CD8-positive, alpha-beta memory T cell (primary cell): ENCODE measurements around the gene ARL6IP5. TPM values are rescaled to one million over a fixed set of nuclear protein-coding genes. Genes with fewer than 3 reads are reported as not detected.

Experiments
- CTCF ChIA-PET: fragments of 350-600 bp; sonication (Branson Sonifier 250); formaldehyde crosslinking; loops from one replicate; lab custom pipeline; 2021; ENCODE audit warnings: antibody characterized with exemption; lab: Charles Lee
- POLR2A ChIA-PET: fragments of 350-600 bp; sonication (Branson Sonifier 250); formaldehyde crosslinking; loops from one replicate; lab custom pipeline; 2021; ENCODE audit warnings: antibody characterized with exemption; lab: Charles Lee
- DNase-seq, 5 donors: peaks; one replicate each; pipeline versions ENCODE4 v3.0.0 to v3.0.0-alpha.2; 2020 to 2022; ENCODE audit warnings: mixed read lengths in 1 of 5
- H3K27ac ChIP-seq: one replicate; pipeline ENCODE4 v1.7.0; 2013; ENCODE audit warnings: low read depth, mild to moderate bottlenecking, low read length, moderate library complexity
- H3K27me3 ChIP-seq: 2 replicates; pipeline ENCODE4 v1.7.0; 2013; ENCODE audit warnings: low read length, mild to moderate bottlenecking; ENCODE audit not compliant: insufficient read depth, poor library complexity, severe bottlenecking
- H3K36me3 ChIP-seq: 2 replicates; pipeline ENCODE4 v1.7.0; 2013; ENCODE audit warnings: mild to moderate bottlenecking, low read length, moderate library complexity; ENCODE audit not compliant: insufficient read depth
- H3K4me1 ChIP-seq: 2 replicates; pipeline ENCODE4 v1.7.0; 2013; ENCODE audit warnings: mild to moderate bottlenecking, low read length, moderate library complexity; ENCODE audit not compliant: insufficient read depth
- H3K4me3 ChIP-seq: 2 replicates; pipeline ENCODE4 v1.7.0; 2013; ENCODE audit warnings: mild to moderate bottlenecking, low read length
- H3K9me3 ChIP-seq: 2 replicates; pipeline ENCODE4 v1.7.0; 2013; ENCODE audit warnings: mild to moderate bottlenecking, low read length
- H3K27ac Mint-ChIP-seq, 8 donors: one replicate each; pipeline ENCODE4 v1.8.0; 2020 to 2021; ENCODE audit warnings: mixed read lengths in 8 of 8, mild to moderate bottlenecking in 6 of 8, inconsistent platforms in 3 of 8, moderate library complexity in 3 of 8
- H3K27me3 Mint-ChIP-seq, 2 donors: one replicate each; pipeline ENCODE4 v1.8.0; 2020 to 2021; ENCODE audit warnings: mixed read lengths in 2 of 2, mild to moderate bottlenecking in 1 of 2, moderate library complexity in 1 of 2
- H3K36me3 Mint-ChIP-seq, 3 donors: one replicate each; pipeline ENCODE4 v1.8.0; 2020 to 2021; ENCODE audit warnings: mixed read lengths in 3 of 3, inconsistent platforms in 1 of 3, mild to moderate bottlenecking in 1 of 3
- H3K4me1 Mint-ChIP-seq, 3 donors: one replicate each; pipeline ENCODE4 v1.8.0; 2020 to 2021; ENCODE audit warnings: mixed read lengths in 3 of 3, inconsistent platforms in 1 of 3, mild to moderate bottlenecking in 1 of 3
- H3K4me3 Mint-ChIP-seq, 7 donors: one replicate each; pipeline ENCODE4 v1.8.0; 2020 to 2021; ENCODE audit warnings: mixed read lengths in 7 of 7, mild to moderate bottlenecking in 6 of 7, moderate library complexity in 4 of 7, inconsistent platforms in 2 of 7
- H3K9me3 Mint-ChIP-seq, 5 donors: one replicate each; pipeline ENCODE4 v1.8.0; 2020 to 2022; ENCODE audit warnings: mixed read lengths in 5 of 5, mild to moderate bottlenecking in 3 of 5, moderate library complexity in 2 of 5, inconsistent platforms in 1 of 5
- polyA plus RNA-seq: library from polyadenylated mRNA; unstranded; fragments of 300-500 nt; fragmentation: Illumina TruSeq; gene quantifications from one replicate; pipeline ENCODE4 v1.2.3, GENCODE V29; 2021
- total RNA-seq, 2 experiments: library from RNA; stranded (reverse); gene quantifications; one replicate each; pipeline ENCODE4 v1.2.3, GENCODE V29; 2021

ARL6IP5 gene, protein sequence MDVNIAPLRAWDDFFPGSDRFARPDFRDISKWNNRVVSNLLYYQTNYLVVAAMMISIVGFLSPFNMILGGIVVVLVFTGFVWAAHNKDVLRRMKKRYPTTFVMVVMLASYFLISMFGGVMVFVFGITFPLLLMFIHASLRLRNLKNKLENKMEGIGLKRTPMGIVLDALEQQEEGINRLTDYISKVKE
- total RNA-seq, result 100 to 1,000 TPM; 121 to 124 TPM
- polyA plus RNA-seq, result 425 TPM

DNA sequence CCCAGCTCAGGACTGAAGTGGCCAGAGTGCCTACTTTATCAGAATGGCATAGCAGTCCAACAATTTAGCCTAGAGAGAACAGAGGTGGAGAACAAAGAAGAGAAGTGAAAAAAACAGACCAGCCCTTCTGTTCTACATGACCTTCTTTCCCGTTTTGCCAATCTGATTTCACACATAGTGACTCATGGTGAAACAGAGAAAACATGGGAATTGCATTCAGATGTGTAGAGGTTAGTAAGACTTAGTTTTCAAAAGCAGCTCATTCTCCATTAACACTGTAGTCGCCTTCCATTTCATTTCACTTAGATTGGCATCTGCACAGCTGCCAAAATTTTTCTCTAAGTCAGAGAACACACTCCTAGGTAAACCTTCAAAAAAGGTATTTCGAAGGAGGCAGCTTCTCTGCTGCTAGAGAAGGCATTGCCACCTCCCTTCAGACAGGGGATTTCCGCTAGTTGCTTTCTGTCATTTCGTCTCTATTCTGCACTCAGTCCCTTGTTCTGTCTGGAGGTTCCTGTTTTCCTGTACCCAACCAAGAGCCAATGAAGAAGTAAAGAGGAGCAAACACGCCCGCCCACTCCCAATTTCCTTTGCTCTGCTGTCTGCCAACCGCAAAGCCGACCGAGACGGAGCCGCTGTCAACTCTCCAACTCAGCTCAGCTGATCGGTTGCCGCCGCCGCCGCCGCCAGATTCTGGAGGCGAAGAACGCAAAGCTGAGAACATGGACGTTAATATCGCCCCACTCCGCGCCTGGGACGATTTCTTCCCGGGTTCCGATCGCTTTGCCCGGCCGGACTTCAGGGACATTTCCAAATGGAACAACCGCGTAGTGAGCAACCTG is at the start of gene ARL6IP5:
Gene ARL6IP5, plus strand, starts transcription at position 612 of the 842 bp plus-strand sequence. Its CDS starts 111 bp downstream, at position 723.
- H3K4me3 ChIP-seq, result peak within 1 kb of the TSS; percentile 67
- peak within 1 kb of the TSS; percentile 93 to 99 (median 96) for H3K4me3 Mint-ChIP-seq
- ChIA-PET CTCF (interaction anchor here (0.6 to 1.6 kb wide), 7 partner anchors 9 to 71 kb away, joined by 3 to 5 read pairs (median 3); partner anchors contain the start of gene EOGT), POLR2A (interaction anchor here (0.5 to 1.7 kb wide), 6 partner anchors 9 to 32 kb away, joined by 3 to 15 read pairs (median 4); partner anchors contain the start of gene TMF1)
- peaks cover 69% of the 10 kb centered on the region for H3K4me1 ChIP-seq
- no peaks in the 10 kb centered on the region for H3K27me3 ChIP-seq
- H3K27ac ChIP-seq, result peak within 1 kb of the TSS; percentile 77
- peak; percentile 84 to 93 (median 87) for DNase-seq
- peaks cover 0 to 30% (median 4%) of the 10 kb centered on the region in 3 donors for H3K36me3 Mint-ChIP-seq
- H3K27ac Mint-ChIP-seq, result peak within 1 kb of the TSS; percentile 89 to 99 (median 98)
- no peaks in the 10 kb centered on the region for H3K36me3 ChIP-seq
- H3K9me3 ChIP-seq, result no peaks in the 10 kb centered on the region
- peaks cover 71 to 78% (median 75%) of the 10 kb centered on the region in 3 donors for H3K4me1 Mint-ChIP-seq
- no peaks in the 10 kb centered on the region for H3K27me3 Mint-ChIP-seq
- H3K9me3 Mint-ChIP-seq, result no peaks in the 10 kb centered on the region

DNA sequence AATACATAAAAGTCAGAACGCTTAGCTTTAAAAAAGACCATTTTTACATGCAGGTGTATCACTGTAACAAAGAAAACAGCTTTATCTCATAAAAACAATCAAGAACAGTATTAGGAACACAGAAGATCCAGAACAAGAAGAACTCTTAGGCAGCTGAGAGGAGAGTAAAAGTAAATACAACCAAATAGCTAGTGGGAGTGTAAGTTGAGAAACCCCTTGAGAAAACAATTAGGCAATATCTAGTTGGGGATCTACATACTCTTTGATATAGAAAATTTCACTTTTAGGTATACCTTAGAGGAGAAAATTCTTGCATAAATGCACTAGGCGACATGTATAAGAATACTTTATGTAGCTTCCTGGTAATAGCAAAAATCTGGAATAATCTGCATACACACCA is 40.1 kb upstream of the ARL6IP5 start:
- H3K27ac Mint-ChIP-seq, result peak overlapping the region in 3 of 8 donors; percentile 7 to 73 (median 50)
- H3K4me1 ChIP-seq, result peaks cover 14% of the 10 kb centered on the region
- H3K36me3 Mint-ChIP-seq, result peaks cover 14 to 70% (median 22%) of the 10 kb centered on the region in 3 donors
- no peaks in the 10 kb centered on the region for H3K27me3 Mint-ChIP-seq
- H3K9me3 Mint-ChIP-seq, result no peaks in the 10 kb centered on the region
- H3K36me3 ChIP-seq, result peaks cover 40% of the 10 kb centered on the region
- no peaks in the 10 kb centered on the region for H3K9me3 ChIP-seq
- no peak overlapping the region for H3K4me3 ChIP-seq
- ChIA-PET CTCF (no interaction called here), POLR2A (no interaction called here)
- H3K4me1 Mint-ChIP-seq, result peaks cover 34 to 49% (median 48%) of the 10 kb centered on the region in 3 donors
- H3K27me3 ChIP-seq, result no peaks in the 10 kb centered on the region
- no peak for DNase-seq
- H3K4me3 Mint-ChIP-seq, result peak overlapping the region in 1 of 7 donors; percentile 0
- no peak overlapping the region for H3K27ac ChIP-seq

DNA sequence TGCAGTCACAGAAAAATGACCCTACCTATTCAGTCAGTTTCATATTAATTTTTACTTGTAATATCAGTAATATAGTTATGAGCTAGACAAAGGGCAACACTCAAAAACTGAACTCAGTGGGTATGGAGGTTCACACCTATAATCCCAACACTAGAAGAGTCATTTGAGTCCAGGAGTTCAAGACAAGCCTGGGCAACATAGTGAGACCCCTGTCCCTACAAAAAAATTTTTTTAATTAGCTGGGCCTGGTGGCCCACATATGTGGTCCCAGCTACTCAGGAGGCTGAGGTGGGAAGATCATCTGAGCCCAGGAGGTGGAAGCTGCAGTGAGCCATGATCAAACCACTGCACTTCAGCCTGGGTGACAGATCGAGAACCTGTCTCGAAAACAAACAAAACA is 35.7 kb upstream of the ARL6IP5 start:
- H3K4me3 Mint-ChIP-seq, result peak overlapping the region; percentile 32 to 71 (median 55)
- H3K27ac Mint-ChIP-seq, result peak overlapping the region in 5 of 8 donors; percentile 18 to 64 (median 38)
- POLR2A ChIA-PET, result no interaction called here
- H3K27ac ChIP-seq, result no peak overlapping the region
- H3K4me1 Mint-ChIP-seq, result peaks cover 54 to 76% (median 74%) of the 10 kb centered on the region in 3 donors
- H3K36me3 ChIP-seq, result peaks cover 11% of the 10 kb centered on the region
- no peaks in the 10 kb centered on the region for H3K9me3 Mint-ChIP-seq
- no peaks in the 10 kb centered on the region for H3K27me3 ChIP-seq
- H3K27me3 Mint-ChIP-seq, result peaks cover 0 to 4% of the 10 kb centered on the region in 2 donors
- peaks cover 30% of the 10 kb centered on the region for H3K4me1 ChIP-seq
- H3K9me3 ChIP-seq, result no peaks in the 10 kb centered on the region
- no peak for DNase-seq
- no peak overlapping the region for H3K4me3 ChIP-seq
- CTCF ChIA-PET, result interaction anchor here (1.1 kb wide), 1 partner anchor 26 kb away, joined by 3 read pairs; no protein-coding TSS in a partner anchor
- peaks cover 10 to 63% (median 10%) of the 10 kb centered on the region in 3 donors for H3K36me3 Mint-ChIP-seq

DNA sequence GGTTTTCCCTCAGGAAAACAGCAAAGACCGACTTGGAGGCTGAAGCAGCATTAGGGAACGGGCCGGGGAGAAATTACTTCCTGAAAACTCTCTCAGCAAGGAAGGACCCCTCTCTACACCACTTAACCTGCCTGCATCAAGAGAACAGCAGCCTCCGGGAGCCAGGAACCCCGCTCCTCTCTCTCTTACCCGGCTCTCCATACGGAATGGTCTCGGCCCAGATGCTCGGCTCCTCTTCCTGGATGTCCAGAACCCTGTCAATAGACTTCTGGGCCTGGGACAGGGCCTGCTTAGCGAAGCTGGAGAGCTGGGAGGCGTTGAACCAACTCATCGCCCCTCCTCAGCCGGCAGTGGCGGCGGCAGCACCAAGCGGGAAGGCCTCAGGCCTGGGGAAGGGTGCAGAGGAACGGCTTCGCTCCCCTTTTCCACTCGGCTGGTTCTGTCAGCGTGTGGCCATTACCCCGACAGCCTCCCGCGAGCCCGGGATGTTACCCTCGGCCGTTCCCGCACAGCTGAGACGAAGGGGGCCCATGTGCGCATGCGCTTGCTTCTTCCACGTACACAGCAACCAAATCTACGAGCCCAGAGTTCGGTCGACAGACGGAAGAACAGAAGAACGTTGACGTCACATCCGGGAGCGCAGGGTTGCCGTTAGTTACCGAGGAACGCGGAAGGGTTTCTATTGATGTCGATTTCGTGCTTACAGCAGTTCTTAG is 32.8 kb upstream of the ARL6IP5 start, which contains the start of gene TMF1:
Gene TMF1, minus strand, starts transcription at position 578 of the 716 bp plus-strand sequence. Its CDS starts 247 bp downstream, at position 331.
- Mint-ChIP-seq H3K36me3 (peaks cover 4 to 58% (median 10%) of the 10 kb centered on the region in 3 donors), H3K27me3 (peaks cover 0 to 4% of the 10 kb centered on the region in 2 donors), H3K9me3 (no peaks in the 10 kb centered on the region), H3K27ac (peak within 1 kb of the TSS; percentile 95 to 100 (median 98)), H3K4me3 (peak within 1 kb of the TSS; percentile 94 to 99 (median 97)), H3K4me1 (peaks cover 46 to 60% (median 59%) of the 10 kb centered on the region in 3 donors)
- Histone ChIP-seq H3K9me3 (no peaks in the 10 kb centered on the region), H3K27me3 (no peaks in the 10 kb centered on the region), H3K36me3 (peaks cover 19% of the 10 kb centered on the region), H3K4me3 (peak within 1 kb of the TSS; percentile 75), H3K27ac (peak within 1 kb of the TSS; percentile 99), H3K4me1 (peaks cover 30% of the 10 kb centered on the region)
- ChIA-PET POLR2A (interaction anchor here (0.6 to 3.6 kb wide), 12 partner anchors 14 to 1396 kb away, joined by 3 to 15 read pairs (median 6); partner anchors contain the start of genes ARL6IP5 and UBA3), CTCF (interaction anchor here (0.8 to 2.0 kb wide), 5 partner anchors 9 to 40 kb away, joined by 3 to 10 read pairs (median 4); no protein-coding TSS in a partner anchor)
- DNase-seq, result peak; percentile 97 to 99 (median 98)

DNA sequence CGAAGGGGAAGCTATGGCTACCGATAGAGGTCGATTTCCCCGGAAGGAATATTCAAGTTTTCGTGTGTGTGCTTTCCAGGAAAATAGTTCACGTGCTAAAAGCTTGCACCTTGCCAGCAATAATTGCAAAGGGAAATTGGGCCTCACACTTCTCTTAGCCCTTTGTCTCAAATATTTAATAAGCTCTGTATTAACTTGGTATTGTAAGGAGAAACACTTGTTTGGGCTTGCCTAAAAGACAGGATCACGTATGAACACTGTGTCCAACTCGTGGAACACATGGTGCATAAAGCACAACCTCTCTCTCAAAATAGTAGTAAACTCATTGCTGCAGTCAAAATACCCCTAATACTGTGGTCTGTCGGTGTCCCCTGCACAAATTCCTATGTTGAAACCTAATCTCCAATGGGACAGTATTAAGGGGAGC is 32.3 kb upstream of the ARL6IP5 start:
- DNase-seq, result no peak
- ChIA-PET CTCF (interaction anchor here (1.1 to 2.0 kb wide), 4 partner anchors 11 to 40 kb away, joined by 3 to 10 read pairs (median 6); no protein-coding TSS in a partner anchor), POLR2A (interaction anchor here (0.6 to 3.6 kb wide), 11 partner anchors 14 to 1397 kb away, joined by 3 to 15 read pairs (median 6); partner anchors contain the start of genes ARL6IP5, EOGT and UBA3)
- Mint-ChIP-seq H3K4me1 (peaks cover 42 to 60% (median 59%) of the 10 kb centered on the region in 3 donors), H3K4me3 (peak overlapping the region; percentile 94 to 99 (median 97)), H3K27me3 (peaks cover 0 to 4% of the 10 kb centered on the region in 2 donors), H3K9me3 (no peaks in the 10 kb centered on the region), H3K27ac (peak overlapping the region; percentile 95 to 100 (median 98)), H3K36me3 (peaks cover 4 to 58% (median 8%) of the 10 kb centered on the region in 3 donors)
- peak overlapping the region; percentile 99 for H3K27ac ChIP-seq
- H3K4me1 ChIP-seq, result peaks cover 25% of the 10 kb centered on the region
- peaks cover 17% of the 10 kb centered on the region for H3K36me3 ChIP-seq
- H3K27me3 ChIP-seq, result no peaks in the 10 kb centered on the region
- H3K9me3 ChIP-seq, result no peaks in the 10 kb centered on the region
- H3K4me3 ChIP-seq, result peak overlapping the region; percentile 75

DNA sequence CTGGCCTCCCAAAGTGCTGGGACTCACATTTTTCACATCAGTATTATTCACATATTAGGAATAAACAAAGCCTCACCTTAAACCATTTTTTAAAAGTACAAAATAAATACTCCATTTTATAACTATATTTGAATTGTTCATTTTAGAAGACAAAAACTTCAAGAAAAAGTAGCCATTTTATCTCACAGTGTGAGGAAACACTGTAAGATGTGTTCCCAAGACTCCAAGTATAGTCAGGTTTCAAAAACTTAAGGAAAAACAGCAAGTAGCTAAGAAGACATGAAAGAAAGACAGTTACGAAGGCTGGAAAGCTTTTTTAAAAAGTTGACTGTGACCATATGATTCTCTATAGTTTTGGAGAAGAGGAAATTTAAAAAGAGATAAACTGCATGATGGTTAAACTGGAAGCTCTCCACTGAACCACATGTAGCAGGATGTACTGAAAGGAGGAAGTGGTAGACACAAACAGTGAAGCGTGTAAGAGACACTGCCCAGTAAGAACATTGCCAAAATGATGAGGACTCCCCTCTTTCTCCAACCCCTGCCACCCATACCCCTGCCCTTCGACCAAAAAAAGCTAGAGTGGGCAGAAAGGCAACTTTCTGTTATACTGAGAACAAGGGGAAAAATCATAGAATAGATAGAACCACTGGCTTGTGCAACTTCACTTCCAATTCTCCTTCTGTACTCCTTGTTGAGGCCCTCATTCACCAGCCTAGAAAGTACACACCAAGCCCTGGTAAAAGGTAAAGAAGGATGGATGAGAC is 26.4 kb upstream of the ARL6IP5 start:
- Histone ChIP-seq H3K27me3 (no peaks in the 10 kb centered on the region), H3K4me3 (peak overlapping the region; percentile 11), H3K36me3 (peaks cover 31% of the 10 kb centered on the region), H3K9me3 (no peaks in the 10 kb centered on the region), H3K4me1 (peaks cover 31% of the 10 kb centered on the region), H3K27ac (peak overlapping the region; percentile 40)
- peaks cover 16 to 61% (median 18%) of the 10 kb centered on the region in 3 donors for H3K36me3 Mint-ChIP-seq
- POLR2A ChIA-PET, result interaction anchor here (0.8 to 1.3 kb wide), 7 partner anchors 16 to 45 kb away, joined by 3 to 7 read pairs (median 3); partner anchors contain the start of genes ARL6IP5, EOGT and UBA3
- H3K27me3 Mint-ChIP-seq, result no peaks in the 10 kb centered on the region
- CTCF ChIA-PET, result interaction anchor here (0.9 to 2.2 kb wide), 5 partner anchors 11 to 34 kb away, joined by 3 to 4 read pairs (median 3); no protein-coding TSS in a partner anchor
- peak overlapping the region; percentile 74 to 94 (median 92) for H3K27ac Mint-ChIP-seq
- H3K4me1 Mint-ChIP-seq, result peaks cover 28 to 49% (median 46%) of the 10 kb centered on the region in 3 donors
- peak in 2 of 5 donors; percentile 23 to 56 for DNase-seq
- H3K9me3 Mint-ChIP-seq, result no peaks in the 10 kb centered on the region
- H3K4me3 Mint-ChIP-seq, result peak overlapping the region in 5 of 7 donors; percentile 6 to 68 (median 31)
